HG03575 (cell line): ENCODE measurements around the gene SIRT6.
"Not testable (repeated sequence)": the region's sequence is repeated elsewhere in the genome, so short reads cannot be mapped to it uniquely, and the experiment has no call there.

Experiments used
- ATAC-seq: cut with Tn5 transposase; IDR thresholded peaks from one replicate; pipeline ENCODE4 v1.9.1; 2021; ENCODE audit not compliant: unreplicated experiment, insufficient number of reproducible peaks, low FRiP score; ENCODE audit errors: extremely low read depth

Gene SIRT6

DNA sequence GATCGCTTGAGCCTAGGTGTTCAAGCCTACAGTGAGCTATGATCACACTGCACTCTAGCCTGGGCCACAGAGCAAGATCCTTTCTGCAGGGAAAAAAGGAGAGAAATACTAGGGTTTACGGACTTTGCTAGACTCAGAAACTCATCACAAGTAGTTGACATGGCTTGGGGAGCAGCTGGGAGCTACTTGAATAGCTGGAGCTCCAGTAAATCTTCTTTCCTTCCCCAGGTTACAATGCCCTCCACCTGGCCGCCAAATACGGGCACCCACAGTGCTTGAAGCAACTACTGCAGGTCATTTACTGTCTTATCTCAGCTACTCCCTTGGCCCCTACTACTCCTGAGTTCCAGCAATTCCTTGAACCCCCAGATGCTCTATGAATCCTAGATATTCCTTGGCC is 19.4 kb upstream of the SIRT6 start:
- no peak for ATAC-seq

- no peak for ATAC-seq
Measured at GRCh38 chr19:4200940-4201542, 18.7 kb upstream of the SIRT6 start.

DNA sequence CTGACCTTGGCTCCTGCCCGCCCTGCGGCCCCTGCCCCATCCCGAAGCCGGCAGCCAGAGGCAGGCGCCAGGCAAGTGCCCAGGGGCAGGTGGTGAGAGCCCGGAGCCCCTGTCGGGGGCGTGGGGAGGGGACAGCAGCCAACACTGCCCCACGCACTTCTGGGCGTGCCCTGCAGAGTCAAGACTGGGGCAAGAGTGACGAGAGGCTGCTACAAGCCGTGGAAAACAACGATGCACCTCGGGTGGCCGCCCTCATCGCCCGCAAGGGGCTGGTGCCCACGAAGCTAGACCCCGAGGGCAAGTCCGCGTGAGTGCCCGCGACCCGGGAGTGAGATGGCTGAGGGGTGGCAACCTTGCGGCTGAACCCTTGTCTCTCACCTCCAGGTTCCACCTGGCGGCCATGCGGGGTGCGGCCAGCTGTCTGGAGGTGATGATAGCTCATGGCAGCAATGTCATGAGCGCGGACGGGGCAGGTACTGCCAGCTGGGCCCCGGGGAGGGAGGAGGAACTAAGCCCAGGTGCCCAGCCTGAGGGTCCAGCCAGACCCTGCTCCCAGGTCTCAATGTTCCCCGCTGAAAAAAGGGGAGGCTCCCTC is 17.4 kb upstream of the SIRT6 start:
- ATAC-seq: no peak

DNA sequence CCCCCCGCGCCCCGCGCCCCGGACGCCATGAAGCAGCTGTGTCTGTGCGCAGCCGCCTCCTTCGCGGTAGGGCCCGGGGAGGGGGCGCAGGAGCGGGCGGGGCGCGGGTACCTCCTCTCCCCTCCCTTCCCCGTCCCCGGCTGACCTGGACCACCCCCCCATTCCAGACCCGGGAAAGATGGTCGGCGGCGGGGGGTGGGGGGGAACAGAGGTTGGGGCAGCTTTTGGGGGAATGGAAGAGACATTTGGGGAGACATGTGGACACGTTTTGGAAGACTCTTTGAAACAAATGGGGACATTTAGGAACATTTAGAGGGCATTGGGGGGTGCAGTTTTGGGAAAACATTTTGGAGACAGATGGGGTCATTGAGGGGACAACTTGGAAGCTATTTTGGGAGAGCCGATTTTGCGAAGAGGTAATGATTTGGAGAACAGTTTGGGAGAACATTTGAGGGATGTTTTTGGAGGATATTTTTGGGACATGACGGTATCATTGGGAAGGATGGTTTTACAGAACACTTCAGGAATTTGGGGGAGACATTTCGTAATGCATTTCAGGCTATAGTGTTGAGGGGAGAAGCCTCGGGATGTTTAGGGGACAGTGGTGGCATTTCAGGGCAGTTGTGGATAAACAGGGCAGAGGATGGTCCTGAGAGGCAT is 16.2 kb upstream of the SIRT6 start:
- ATAC-seq: no peak

- ATAC-seq: no peak
Measured at GRCh38 chr19:4197625-4198466, 15.5 kb upstream of the SIRT6 start.

DNA sequence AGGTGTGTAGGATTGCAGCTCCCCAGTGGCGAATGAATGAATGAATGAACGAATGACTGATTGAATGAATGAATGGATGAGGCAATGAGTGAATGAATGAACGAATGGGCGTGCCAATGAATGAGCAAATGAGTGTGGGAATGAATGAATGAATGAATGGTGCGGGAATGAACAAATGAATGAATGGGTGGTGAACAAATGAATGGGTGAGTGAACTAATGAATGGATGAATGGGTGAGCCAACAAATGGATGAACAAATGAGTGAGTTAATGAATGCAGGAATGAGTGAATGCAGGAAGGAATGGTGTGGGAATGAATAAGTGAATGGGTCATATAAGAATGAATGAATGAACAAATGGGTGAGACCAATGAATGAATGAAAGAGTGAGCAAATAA is 14.9 kb upstream of the SIRT6 start:
- ATAC-seq: no peak

DNA sequence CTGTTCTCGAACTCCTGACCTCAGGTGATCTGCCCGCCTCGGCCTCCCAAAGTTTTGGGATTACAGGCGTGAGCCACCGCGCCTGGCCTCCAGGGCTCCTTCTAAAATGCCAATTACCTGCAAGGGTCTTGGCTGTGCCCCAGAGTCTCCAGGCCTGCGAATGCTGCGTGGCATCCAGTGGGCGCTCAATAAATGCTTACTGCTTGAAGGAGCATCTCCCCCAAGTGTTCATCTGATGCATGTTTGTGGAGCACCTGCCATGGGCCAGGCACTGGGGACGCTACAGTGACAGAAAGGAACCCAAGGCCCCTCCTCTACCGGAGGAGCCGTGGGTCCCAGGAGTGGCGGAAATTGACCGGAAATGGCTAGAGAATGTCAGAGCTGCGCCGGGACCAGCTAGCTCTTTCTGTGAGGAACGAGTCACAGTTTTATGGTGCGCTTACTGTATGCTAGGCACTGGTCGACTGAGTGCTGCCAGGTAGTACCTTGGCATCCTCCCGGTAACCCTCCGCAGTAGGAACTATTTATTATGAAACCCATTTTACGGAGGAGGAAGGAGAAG is 14.3 kb upstream of the SIRT6 start:
- ATAC-seq: no peak

DNA sequence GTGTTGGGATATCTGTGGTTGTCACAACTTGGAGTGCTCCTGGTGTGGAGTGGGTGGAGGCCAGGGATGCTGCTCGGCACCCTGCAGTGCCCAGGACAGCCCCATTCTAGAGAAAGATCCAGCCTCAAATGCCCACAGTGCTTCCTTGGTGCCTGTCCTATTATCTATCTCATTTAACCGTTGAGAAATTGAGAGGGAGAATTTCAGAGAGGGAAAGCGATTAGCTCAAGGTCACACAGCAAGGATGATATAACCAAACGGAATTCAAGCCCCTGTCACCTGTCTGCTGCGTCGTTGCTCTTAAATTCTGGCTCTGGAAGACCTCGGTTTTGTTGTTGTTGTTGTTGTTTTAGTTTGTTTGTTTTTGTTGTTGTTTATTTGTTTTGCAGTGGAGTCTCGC is 13.6 kb upstream of the SIRT6 start:
- ATAC-seq: no peak

DNA sequence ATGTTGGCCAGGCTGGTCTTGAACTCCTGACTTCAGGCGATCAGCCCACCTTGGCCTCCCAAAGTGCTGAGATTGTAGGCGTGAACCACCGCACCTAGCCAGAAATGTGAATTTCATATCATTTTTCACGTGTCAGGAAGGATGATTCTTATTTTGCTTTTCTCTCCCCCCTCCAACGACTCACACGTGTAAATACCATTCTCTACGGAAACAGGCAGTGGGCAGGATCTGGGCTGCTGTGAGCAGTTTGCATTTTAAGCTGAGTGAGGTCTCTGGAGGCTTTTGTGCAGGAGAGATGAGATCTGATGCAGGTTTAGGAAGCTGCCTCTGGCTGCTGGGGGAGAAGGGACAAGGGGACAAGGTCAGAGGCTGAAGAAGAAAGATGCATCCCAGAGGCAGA is 12.0 kb upstream of the SIRT6 start:
- ATAC-seq: no peak

DNA sequence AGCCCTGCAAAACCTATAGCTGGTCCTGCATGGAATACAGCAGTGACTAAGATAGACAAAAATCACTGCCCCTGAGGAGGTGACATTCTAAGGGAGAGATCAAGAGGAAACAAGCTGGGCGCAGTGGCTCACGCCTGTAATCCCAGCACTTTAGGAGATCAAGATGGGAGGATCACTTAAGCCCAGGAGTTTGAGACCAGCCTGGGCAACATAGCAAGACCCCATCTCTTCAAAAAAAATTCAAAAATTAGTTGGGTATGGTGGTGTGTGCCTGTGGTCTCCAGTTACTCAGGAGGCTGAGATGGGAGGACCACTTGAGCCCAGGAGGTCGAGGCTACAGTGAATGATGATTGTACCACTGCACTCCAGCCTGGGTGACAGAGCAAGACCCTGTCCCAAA is 10.2 kb upstream of the SIRT6 start:
- ATAC-seq: not testable (repeated sequence)

DNA sequence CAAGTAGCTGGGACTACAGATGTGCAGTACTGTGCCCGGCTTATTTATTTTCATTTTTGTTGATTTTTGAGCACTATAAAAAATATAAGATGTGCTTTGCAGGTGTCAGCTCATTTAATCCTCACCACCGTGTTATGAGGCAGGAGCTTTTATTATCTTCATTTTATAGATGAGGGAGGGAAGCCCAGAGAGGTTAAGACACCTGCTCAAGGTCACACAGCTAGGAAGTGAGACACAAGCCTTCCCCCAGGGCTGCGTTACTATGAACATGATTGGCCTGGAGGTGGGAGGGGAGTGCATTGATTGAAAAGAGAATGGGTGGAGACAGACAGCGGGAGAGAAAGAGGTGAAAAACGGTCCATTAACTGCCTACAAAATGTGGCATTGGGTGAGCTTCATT is 7.3 kb upstream of the SIRT6 start:
- ATAC-seq: no peak

GRCh38 chr19:4187313-4188122 is 5.2 kb upstream of the SIRT6 start:
- no peak for ATAC-seq

DNA sequence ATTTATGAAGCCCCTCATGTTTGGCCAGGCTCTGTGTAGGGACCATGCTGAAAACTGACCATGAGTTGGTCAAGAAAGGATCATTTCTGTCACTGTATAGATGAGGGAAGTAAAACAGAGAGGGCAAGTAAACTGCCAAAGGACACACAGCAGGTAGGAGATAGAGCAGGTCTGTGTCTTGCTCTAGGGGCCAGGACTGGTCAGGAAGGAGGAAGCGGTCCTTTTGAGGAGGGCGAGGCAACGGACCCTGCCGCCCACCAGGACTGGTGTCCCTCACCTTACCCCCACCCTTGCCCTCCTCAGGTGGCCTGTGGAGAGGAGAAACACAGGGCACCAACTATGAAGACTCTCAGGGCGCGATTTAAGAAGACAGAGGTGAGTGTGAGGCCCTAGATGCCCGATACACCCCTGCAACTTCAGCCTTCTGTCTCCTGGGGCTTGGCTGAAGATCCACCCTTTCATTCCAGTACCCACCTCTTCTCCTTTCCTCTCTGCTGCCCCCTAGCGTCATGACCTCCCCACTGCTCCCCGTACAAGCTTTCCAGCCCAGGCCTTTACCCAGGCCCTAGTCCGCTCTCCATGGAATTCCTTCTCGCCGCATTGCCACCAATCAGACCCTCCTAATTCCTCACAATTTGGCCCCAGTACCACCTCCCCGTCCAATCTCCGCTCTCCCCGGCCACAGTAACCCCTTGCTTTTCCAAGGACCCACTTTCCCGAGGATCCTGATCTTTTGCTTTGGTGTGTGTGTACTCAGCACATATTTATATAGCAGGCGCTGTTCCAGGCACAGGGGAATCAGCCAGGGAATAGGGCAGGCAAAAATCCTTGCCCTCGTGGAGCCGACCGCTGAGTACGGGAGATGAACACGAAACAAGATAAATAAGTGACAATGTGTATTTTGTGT is 4.0 kb upstream of the SIRT6 start:
- ATAC-seq: no peak

GRCh38 chr19:4185413-4186086 is 3.2 kb upstream of the SIRT6 start:
- no peak for ATAC-seq

GRCh38 chr19:4184718-4185352 is 2.5 kb upstream of the SIRT6 start:
- no peak for ATAC-seq

GRCh38 chr19:4183967-4184717 is 1.8 kb upstream of the SIRT6 start:
- no peak for ATAC-seq
